WTC11 (cell line): ENCODE measurements around the gene UCKL1. TPM values are rescaled to one million over a fixed set of nuclear protein-coding genes. Genes with fewer than 3 reads are reported as not detected.

Experiments
- CDX4 ChIP-seq: fragments of 250-450 bp; sonication (Bioruptor Pico); IDR thresholded peaks from 2 replicates; pipeline ENCODE4 v1.9.0; 2021; ENCODE audit warnings: moderate library complexity, mild to moderate bottlenecking, inconsistent platforms, borderline replicate concordance
- CREM ChIP-seq: sonication (generic); formaldehyde crosslinking; IDR thresholded peaks from 2 replicates; pipeline ENCODE4 v1.8.1; 2022; ENCODE audit warnings: mild to moderate bottlenecking, missing genetic modification reagents, moderate library complexity
- E2F1 ChIP-seq: sonication (generic); formaldehyde crosslinking; IDR thresholded peaks from 2 replicates; pipeline ENCODE4 v1.8.0; 2022; ENCODE audit warnings: mild to moderate bottlenecking, missing genetic modification reagents
- ELF4 ChIP-seq: sonication (generic); formaldehyde crosslinking; IDR thresholded peaks from 2 replicates; pipeline ENCODE4 v1.8.1; 2022; ENCODE audit warnings: low read depth, mild to moderate bottlenecking, moderate library complexity, missing genetic modification reagents
- EMX1 ChIP-seq: fragments of 250-450 bp; sonication (Bioruptor Pico); IDR thresholded peaks from 2 replicates; pipeline ENCODE4 v1.8.0; 2021; ENCODE audit warnings: mild to moderate bottlenecking
- ESRRA ChIP-seq: sonication (generic); formaldehyde crosslinking; IDR thresholded peaks from 2 replicates; pipeline ENCODE4 v1.8.1; 2022; ENCODE audit warnings: mild to moderate bottlenecking, missing genetic modification reagents, borderline replicate concordance
- ETV6 ChIP-seq: sonication (generic); formaldehyde crosslinking; IDR thresholded peaks from 2 replicates; pipeline ENCODE4 v1.8.1; 2022; ENCODE audit warnings: mild to moderate bottlenecking, missing genetic modification reagents
- GTF2I ChIP-seq: fragments of 250-450 bp; sonication (Bioruptor Pico); conservative IDR thresholded peaks from 2 replicates; pipeline ENCODE4 v1.4.0; 2021; ENCODE audit warnings: mild to moderate bottlenecking
- JAZF1 ChIP-seq: fragments of 250-450 bp; sonication (Bioruptor Pico); IDR thresholded peaks from 2 replicates; pipeline ENCODE4 v1.9.0; 2021; ENCODE audit warnings: moderate library complexity, mild to moderate bottlenecking, inconsistent platforms
- KAT7 ChIP-seq: sonication (generic); formaldehyde crosslinking; IDR thresholded peaks from 2 replicates; pipeline ENCODE4 v1.8.1; 2023; ENCODE audit warnings: missing genetic modification reagents, mild to moderate bottlenecking, borderline replicate concordance
- MXD4 ChIP-seq: fragments of 250-450 bp; sonication (Bioruptor Pico); IDR thresholded peaks from 2 replicates; pipeline ENCODE4 v1.8.0; 2021; ENCODE audit warnings: mild to moderate bottlenecking, moderate library complexity, borderline replicate concordance
- MYBL2 ChIP-seq: sonication (generic); formaldehyde crosslinking; IDR thresholded peaks from 2 replicates; pipeline ENCODE4 v1.8.1; 2023; ENCODE audit warnings: mild to moderate bottlenecking, moderate library complexity, missing genetic modification reagents
- NFE2L1 ChIP-seq: sonication (generic); formaldehyde crosslinking; IDR thresholded peaks from 2 replicates; pipeline ENCODE4 v1.8.1; 2023; ENCODE audit warnings: missing genetic modification reagents
- NFYB ChIP-seq: sonication (generic); formaldehyde crosslinking; conservative IDR thresholded peaks from 2 replicates; pipeline ENCODE4 v1.8.0; 2022; ENCODE audit warnings: low read depth, missing genetic modification reagents
- NR1H2 ChIP-seq: sonication (generic); formaldehyde crosslinking; IDR thresholded peaks from 2 replicates; pipeline ENCODE4 v1.9.0; 2021; ENCODE audit warnings: mild to moderate bottlenecking, moderate library complexity, missing genetic modification reagents
- NR3C1 ChIP-seq: sonication (generic); formaldehyde crosslinking; conservative IDR thresholded peaks from 2 replicates; pipeline ENCODE4 v1.8.1; 2023; ENCODE audit warnings: low read depth, mild to moderate bottlenecking, missing genetic modification reagents
- PRRX2 ChIP-seq: fragments of 250-450 bp; sonication (Bioruptor Pico); IDR thresholded peaks from 2 replicates; pipeline ENCODE4 v1.8.0; 2021; ENCODE audit warnings: mild to moderate bottlenecking
- RORB ChIP-seq: fragments of 250-450 bp; sonication (Bioruptor Pico); IDR thresholded peaks from 2 replicates; pipeline ENCODE4 v1.9.0; 2021; ENCODE audit warnings: mild to moderate bottlenecking
- SMAD4 ChIP-seq: sonication (generic); formaldehyde crosslinking; IDR thresholded peaks from 2 replicates; pipeline ENCODE4 v1.8.0; 2022; ENCODE audit warnings: mild to moderate bottlenecking, missing genetic modification reagents
- SOX15 ChIP-seq: fragments of 250-450 bp; sonication (Bioruptor Pico); IDR thresholded peaks from 2 replicates; pipeline ENCODE4 v1.9.0; 2021; ENCODE audit warnings: mild to moderate bottlenecking
- SP1 ChIP-seq: sonication (generic); formaldehyde crosslinking; conservative IDR thresholded peaks from 2 replicates; pipeline ENCODE4 v1.8.1; 2022; ENCODE audit warnings: missing genetic modification reagents
- ZNF138 ChIP-seq: sonication (generic); formaldehyde crosslinking; conservative IDR thresholded peaks from 2 replicates; pipeline ENCODE4 v1.8.1; 2022; ENCODE audit warnings: mild to moderate bottlenecking, moderate library complexity, missing genetic modification reagents
- ZNF219 ChIP-seq: sonication (generic); formaldehyde crosslinking; IDR thresholded peaks from 2 replicates; pipeline ENCODE4 v1.8.0; 2023; ENCODE audit warnings: missing genetic modification reagents, mild to moderate bottlenecking, borderline replicate concordance
- ZNF532 ChIP-seq: fragments of 250-450 bp; sonication (Bioruptor Pico); IDR thresholded peaks from 2 replicates; pipeline ENCODE4 v1.9.0; 2021; ENCODE audit warnings: mild to moderate bottlenecking, borderline replicate concordance
- ZNF671 ChIP-seq: fragments of 250-450 bp; sonication (Bioruptor Pico); IDR thresholded peaks from 2 replicates; pipeline ENCODE4 v1.8.0; 2021; ENCODE audit warnings: mild to moderate bottlenecking
- total RNA-seq: library from RNA; stranded (reverse); gene quantifications from 3 replicates; pipeline ENCODE4 v1.2.3, GENCODE V29; 2021
- TF ChIP-seq, protein P1 (sequence below): sonication (generic); formaldehyde crosslinking; IDR thresholded peaks from 2 replicates; pipeline ENCODE4 v1.8.1; 2022; ENCODE audit warnings: mild to moderate bottlenecking, missing genetic modification reagents, moderate library complexity, borderline replicate concordance
- TF ChIP-seq, protein P2 (sequence below): sonication (generic); formaldehyde crosslinking; IDR thresholded peaks from 2 replicates; pipeline ENCODE4 v1.8.1; 2022; ENCODE audit warnings: low read depth, mild to moderate bottlenecking, moderate library complexity, missing genetic modification reagents, borderline replicate concordance
- TF ChIP-seq, protein P3 (sequence below): sonication (generic); formaldehyde crosslinking; IDR thresholded peaks from 2 replicates; pipeline ENCODE4 v1.8.1; 2023; ENCODE audit warnings: mild to moderate bottlenecking, moderate library complexity, missing genetic modification reagents

Gene UCKL1
- total RNA-seq, 1 experiment from 2014 or later, result 51.2 TPM

GRCh38 chr20:63980806-63981728 is 24.9 kb upstream of the UCKL1 start, which contains the start of gene PRPF6 (continued):
- no peak for TF ChIP-seq ZNF532 (CRISPR knock-in tag)
- no peak for TF ChIP-seq EMX1 (CRISPR knock-in tag)
- TF ChIP-seq, protein P1, sequence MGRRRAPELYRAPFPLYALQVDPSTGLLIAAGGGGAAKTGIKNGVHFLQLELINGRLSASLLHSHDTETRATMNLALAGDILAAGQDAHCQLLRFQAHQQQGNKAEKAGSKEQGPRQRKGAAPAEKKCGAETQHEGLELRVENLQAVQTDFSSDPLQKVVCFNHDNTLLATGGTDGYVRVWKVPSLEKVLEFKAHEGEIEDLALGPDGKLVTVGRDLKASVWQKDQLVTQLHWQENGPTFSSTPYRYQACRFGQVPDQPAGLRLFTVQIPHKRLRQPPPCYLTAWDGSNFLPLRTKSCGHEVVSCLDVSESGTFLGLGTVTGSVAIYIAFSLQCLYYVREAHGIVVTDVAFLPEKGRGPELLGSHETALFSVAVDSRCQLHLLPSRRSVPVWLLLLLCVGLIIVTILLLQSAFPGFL (CRISPR knock-in tag), result no peak
- TF ChIP-seq SP1, result peak; percentile 100
- peak; percentile 98 for TF ChIP-seq CREM (CRISPR knock-in tag)
- TF ChIP-seq ZNF671, result no peak
- no peak for TF ChIP-seq CDX4 (CRISPR knock-in tag)
- no peak for TF ChIP-seq SOX15
- TF ChIP-seq RORB (CRISPR knock-in tag), result no peak
- no peak for TF ChIP-seq ZNF219 (CRISPR knock-in tag)
- peak; percentile 46; the same call in 1 of the 2 replicates for TF ChIP-seq NFE2L1 (CRISPR knock-in tag)
- TF ChIP-seq ZNF138 (CRISPR knock-in tag), result no peak
- no peak for TF ChIP-seq ESRRA (CRISPR knock-in tag)
- no peak for TF ChIP-seq SMAD4 (CRISPR knock-in tag)
- no peak for TF ChIP-seq NR1H2 (CRISPR knock-in tag)
- TF ChIP-seq, protein P2, sequence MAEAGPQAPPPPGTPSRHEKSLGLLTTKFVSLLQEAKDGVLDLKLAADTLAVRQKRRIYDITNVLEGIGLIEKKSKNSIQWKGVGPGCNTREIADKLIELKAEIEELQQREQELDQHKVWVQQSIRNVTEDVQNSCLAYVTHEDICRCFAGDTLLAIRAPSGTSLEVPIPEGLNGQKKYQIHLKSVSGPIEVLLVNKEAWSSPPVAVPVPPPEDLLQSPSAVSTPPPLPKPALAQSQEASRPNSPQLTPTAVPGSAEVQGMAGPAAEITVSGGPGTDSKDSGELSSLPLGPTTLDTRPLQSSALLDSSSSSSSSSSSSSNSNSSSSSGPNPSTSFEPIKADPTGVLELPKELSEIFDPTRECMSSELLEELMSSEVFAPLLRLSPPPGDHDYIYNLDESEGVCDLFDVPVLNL (CRISPR knock-in tag), result no peak
- no peak for TF ChIP-seq ELF4 (CRISPR knock-in tag)
- TF ChIP-seq E2F1 (CRISPR knock-in tag), result no peak
- TF ChIP-seq JAZF1, result no peak
- TF ChIP-seq, protein P3, sequence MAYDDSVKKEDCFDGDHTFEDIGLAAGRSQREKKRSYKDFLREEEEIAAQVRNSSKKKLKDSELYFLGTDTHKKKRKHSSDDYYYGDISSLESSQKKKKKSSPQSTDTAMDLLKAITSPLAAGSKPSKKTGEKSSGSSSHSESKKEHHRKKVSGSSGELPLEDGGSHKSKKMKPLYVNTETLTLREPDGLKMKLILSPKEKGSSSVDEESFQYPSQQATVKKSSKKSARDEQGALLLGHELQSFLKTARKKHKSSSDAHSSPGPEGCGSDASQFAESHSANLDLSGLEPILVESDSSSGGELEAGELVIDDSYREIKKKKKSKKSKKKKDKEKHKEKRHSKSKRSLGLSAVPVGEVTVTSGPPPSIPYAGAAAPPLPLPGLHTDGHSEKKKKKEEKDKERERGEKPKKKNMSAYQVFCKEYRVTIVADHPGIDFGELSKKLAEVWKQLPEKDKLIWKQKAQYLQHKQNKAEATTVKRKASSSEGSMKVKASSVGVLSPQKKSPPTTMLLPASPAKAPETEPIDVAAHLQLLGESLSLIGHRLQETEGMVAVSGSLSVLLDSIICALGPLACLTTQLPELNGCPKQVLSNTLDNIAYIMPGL (CRISPR knock-in tag), result peak; percentile 94
- TF ChIP-seq MYBL2 (CRISPR knock-in tag), result 0 out of 2 replicates have a peak, but pooled peaks have one; percentile 66
- TF ChIP-seq KAT7, result no peak
- TF ChIP-seq GTF2I, result no peak
- no peak for TF ChIP-seq PRRX2 (CRISPR knock-in tag)
- TF ChIP-seq ETV6 (CRISPR knock-in tag), result peak; percentile 93
- TF ChIP-seq NR3C1, result no peak
- no peak for TF ChIP-seq MXD4 (CRISPR knock-in tag)
- no peak for TF ChIP-seq NFYB (CRISPR knock-in tag)
